ENCODE results near the gene GSN.

GSN gene

GRCh38 chr9:121304707-121305106, 36.7 kb downstream of the GSN start:
- DNase-seq, result no peak

GRCh38 chr9:121305269-121305994, 37.5 kb downstream of the GSN start:
- DNase-seq, result no peak

GRCh38 chr9:121307976-121308375, 40.0 kb downstream of the GSN start:
- no peak for DNase-seq

GRCh38 chr9:121308765-121309164, 40.8 kb downstream of the GSN start:
- DNase-seq, result no peak

GRCh38 chr9:121309171-121309570, 41.2 kb downstream of the GSN start:
- no peak for DNase-seq

- no peak for DNase-seq
Measured at GRCh38 chr9:121309833-121310425, 42.0 kb downstream of the GSN start.

GRCh38 chr9:121310571-121310970, 42.6 kb downstream of the GSN start:
- DNase-seq, result no peak

- no peak for DNase-seq
Measured at GRCh38 chr9:121312169-121312568, 44.2 kb downstream of the GSN start.

- DNase-seq, result no peak
Measured at GRCh38 chr9:121313458-121314152, 45.6 kb downstream of the GSN start.

GRCh38 chr9:121316378-121316777, 48.4 kb downstream of the GSN start:
- DNase-seq, result no peak

GRCh38 chr9:121316852-121317373, 49.0 kb downstream of the GSN start:
- no peak for DNase-seq

- no peak for DNase-seq
Measured at GRCh38 chr9:121317737-121318630, 50.0 kb downstream of the GSN start.

GRCh38 chr9:121318631-121319382, 50.8 kb downstream of the GSN start:
- DNase-seq, result no peak

- no peak for DNase-seq
Measured at GRCh38 chr9:121319383-121319780, 51.4 kb downstream of the GSN start.

GRCh38 chr9:121321016-121321503, 53.1 kb downstream of the GSN start:
- no peak for DNase-seq

- no peak for DNase-seq
Measured at GRCh38 chr9:121322037-121322736, 54.2 kb downstream of the GSN start.

- DNase-seq, result no peak
Measured at GRCh38 chr9:121322737-121323448, 54.9 kb downstream of the GSN start.

GRCh38 chr9:121323449-121324151, 55.6 kb downstream of the GSN start:
- DNase-seq, result no peak

GRCh38 chr9:121324316-121324715, 56.4 kb downstream of the GSN start:
- DNase-seq, result no peak

GRCh38 chr9:121324755-121325154, 56.8 kb downstream of the GSN start:
- DNase-seq, result no peak

Data from stimulated activated CD4-positive, alpha-beta T cell treated with anti-CD3 and anti-CD28 coated beads, Interleukin-12 subunit alpha, Interleukin-12 subunit beta, amount 100 ng/mL, for 4 hours (primary cell).